Endothelial cell of umbilical vein (primary cell): ENCODE measurements around the gene DNAH10.

Experiments
- TF ChIP-seq, protein P1 (sequence below), 2 donors: IDR thresholded peaks; 1 replicate in 1 of 2; 2 replicates in 1 of 2; pipeline ENCODE4 v1.5.1; 2011; ENCODE audit warnings: low read length in 2 of 2, mild to moderate bottlenecking in 2 of 2, moderate library complexity in 2 of 2, control low read depth in 1 of 2, inconsistent platforms in 1 of 2, low read depth in 1 of 2; ENCODE audit not compliant: insufficient read depth in 1 of 2; ENCODE audit errors: extremely low read depth in 1 of 2
- TF ChIP-seq, protein P2 (sequence below): IDR thresholded peaks from 2 replicates; pipeline ENCODE4 v1.6.1; 2011; ENCODE audit not compliant: insufficient read depth, insufficient read length

DNA sequence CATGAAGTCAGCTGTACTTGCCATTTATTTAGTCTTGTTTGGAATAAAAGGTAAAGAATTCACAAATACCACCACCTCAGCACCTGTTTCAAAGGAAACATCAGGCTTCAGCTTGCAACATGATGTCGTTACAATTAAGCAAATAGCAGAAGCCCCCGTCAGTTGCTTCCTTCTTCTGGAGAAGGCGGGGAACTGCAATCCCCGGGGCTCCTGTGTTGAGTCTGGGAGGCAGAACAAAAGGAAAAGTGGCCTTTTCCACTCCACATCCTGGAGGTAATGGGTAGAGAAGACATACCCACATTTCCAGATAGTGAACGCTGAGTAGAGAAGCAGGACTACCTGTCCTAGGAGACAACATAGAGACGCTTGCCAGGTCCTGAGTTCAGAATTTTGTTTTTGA is 92.8 kb downstream of the DNAH10 start:
- TF ChIP-seq, protein P1, sequence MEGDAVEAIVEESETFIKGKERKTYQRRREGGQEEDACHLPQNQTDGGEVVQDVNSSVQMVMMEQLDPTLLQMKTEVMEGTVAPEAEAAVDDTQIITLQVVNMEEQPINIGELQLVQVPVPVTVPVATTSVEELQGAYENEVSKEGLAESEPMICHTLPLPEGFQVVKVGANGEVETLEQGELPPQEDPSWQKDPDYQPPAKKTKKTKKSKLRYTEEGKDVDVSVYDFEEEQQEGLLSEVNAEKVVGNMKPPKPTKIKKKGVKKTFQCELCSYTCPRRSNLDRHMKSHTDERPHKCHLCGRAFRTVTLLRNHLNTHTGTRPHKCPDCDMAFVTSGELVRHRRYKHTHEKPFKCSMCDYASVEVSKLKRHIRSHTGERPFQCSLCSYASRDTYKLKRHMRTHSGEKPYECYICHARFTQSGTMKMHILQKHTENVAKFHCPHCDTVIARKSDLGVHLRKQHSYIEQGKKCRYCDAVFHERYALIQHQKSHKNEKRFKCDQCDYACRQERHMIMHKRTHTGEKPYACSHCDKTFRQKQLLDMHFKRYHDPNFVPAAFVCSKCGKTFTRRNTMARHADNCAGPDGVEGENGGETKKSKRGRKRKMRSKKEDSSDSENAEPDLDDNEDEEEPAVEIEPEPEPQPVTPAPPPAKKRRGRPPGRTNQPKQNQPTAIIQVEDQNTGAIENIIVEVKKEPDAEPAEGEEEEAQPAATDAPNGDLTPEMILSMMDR (IDR thresholded peaks at IDR 0.05; ENCODE audit: extremely low read depth in 1 of 2, insufficient read depth in 1 of 2, low read depth in 1 of 2, low read length in 2 of 2): no peak
- TF ChIP-seq, protein P2, sequence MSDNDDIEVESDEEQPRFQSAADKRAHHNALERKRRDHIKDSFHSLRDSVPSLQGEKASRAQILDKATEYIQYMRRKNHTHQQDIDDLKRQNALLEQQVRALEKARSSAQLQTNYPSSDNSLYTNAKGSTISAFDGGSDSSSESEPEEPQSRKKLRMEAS: no peak
